Heart left ventricle (tissue), 13 donors: ENCODE results near the gene CEP192.

Source experiments
- POLR2A ChIP-seq, 2 donors: fragments of 450-650 bp; IDR thresholded peaks; one replicate each; pipeline ENCODE4 v1.6.1; 2017; ENCODE audit warnings: antibody characterized with exemption in 2 of 2, mild to moderate bottlenecking in 2 of 2, moderate library complexity in 2 of 2
- TF ChIP-seq, protein P1 (sequence below), 12 donors: fragments of 200-600 bp; sonication (generic) in 4 of 12; IDR thresholded peaks; one replicate each; pipeline versions ENCODE4 v1.5.0 to v1.8.0; 2018 to 2022; ENCODE audit warnings: antibody characterized with exemption in 12 of 12, mild to moderate bottlenecking in 5 of 12
- donor health status: ischemic (EF 13 %, LVEDD 7.1; RV severe dilation, severe dysfunction).
- donor health status: DM: no; HTN: yes; CAD: no.
- donor health status: DM: no; HTN: no; CAD: no.
- donor health status: ischemic (EF 25% LVEDD 6.9; RV normal size, moderate dysfunction).
- donor health status: ischemic (EF 25% LVEDD 5.7; RV mildly dilated, moderate dysfunction).
- donor health status: ischemic (EF 35%, LVEDD 5.7; RV mildly dilated, moderate dysfunction).
- donor health status: nonischemic (EF 11% LVEDD 7.7; RV severe dilation, severe dysfunction).
- donor health status: DM: yes; HTN: yes; CAD: no.
- donor health status: PGD.
- donor health status: ischemic (EF 29% LVEDD 5.4; RV normal size, mild dysfunction).
- donor health status: nonischemic (EF 23%, LVEDD 6.1; RV moderate dilation, normal function).

DNA sequence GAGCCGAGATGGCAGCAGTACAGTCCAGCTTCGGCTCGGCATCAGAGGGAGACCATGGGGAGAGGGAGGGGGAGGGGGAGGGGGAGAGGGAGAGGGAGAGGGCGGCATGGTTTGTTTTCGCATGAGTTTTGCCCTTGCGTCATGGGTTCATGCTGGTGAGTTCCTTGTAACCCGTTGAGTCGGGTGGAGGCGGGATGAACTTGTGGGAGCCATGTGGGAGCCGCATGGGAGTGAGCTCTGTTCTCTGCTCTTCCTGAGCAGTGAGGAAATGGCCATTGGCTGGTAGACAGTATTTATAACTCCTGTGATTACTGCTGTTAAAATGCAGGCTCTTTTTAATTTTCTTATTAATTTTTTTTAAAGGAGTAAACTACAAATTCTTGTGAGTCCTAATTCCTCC is 108.0 kb downstream of the CEP192 start:
- TF ChIP-seq, protein P1, sequence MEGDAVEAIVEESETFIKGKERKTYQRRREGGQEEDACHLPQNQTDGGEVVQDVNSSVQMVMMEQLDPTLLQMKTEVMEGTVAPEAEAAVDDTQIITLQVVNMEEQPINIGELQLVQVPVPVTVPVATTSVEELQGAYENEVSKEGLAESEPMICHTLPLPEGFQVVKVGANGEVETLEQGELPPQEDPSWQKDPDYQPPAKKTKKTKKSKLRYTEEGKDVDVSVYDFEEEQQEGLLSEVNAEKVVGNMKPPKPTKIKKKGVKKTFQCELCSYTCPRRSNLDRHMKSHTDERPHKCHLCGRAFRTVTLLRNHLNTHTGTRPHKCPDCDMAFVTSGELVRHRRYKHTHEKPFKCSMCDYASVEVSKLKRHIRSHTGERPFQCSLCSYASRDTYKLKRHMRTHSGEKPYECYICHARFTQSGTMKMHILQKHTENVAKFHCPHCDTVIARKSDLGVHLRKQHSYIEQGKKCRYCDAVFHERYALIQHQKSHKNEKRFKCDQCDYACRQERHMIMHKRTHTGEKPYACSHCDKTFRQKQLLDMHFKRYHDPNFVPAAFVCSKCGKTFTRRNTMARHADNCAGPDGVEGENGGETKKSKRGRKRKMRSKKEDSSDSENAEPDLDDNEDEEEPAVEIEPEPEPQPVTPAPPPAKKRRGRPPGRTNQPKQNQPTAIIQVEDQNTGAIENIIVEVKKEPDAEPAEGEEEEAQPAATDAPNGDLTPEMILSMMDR (IDR thresholded peaks at IDR 0.05), result no peak
- TF ChIP-seq POLR2A (IDR thresholded peaks at IDR 0.05), result no peak
